ENCODE measurements around the gene TRIM37. TPM values are rescaled to one million over a fixed set of nuclear protein-coding genes. Genes with fewer than 3 reads are reported as not detected.
"Not testable (repeated sequence)": the region's sequence is repeated elsewhere in the genome, so short reads cannot be mapped to it uniquely, and the experiment has no call there.

The TRIM37 gene
- polyA plus RNA-seq, 3 donors, result 27.0 to 30.0 (median 28.2) TPM

- DNase-seq (ENCODE audit: low read depth in 3 of 3, low spot score in 2 of 3), result no peak
Measured at GRCh38 chr17:59121901-59122480, 15.3 kb upstream of the TRIM37 start.

- no peak for DNase-seq (ENCODE audit: low read depth in 3 of 3, low spot score in 2 of 3)
Measured at GRCh38 chr17:59115474-59115873, 8.8 kb upstream of the TRIM37 start.

GRCh38 chr17:59111539-59111938, 4.9 kb upstream of the TRIM37 start:
- DNase-seq (ENCODE audit: low read depth in 3 of 3, low spot score in 2 of 3), result no peak

GRCh38 chr17:59110973-59111372, 4.3 kb upstream of the TRIM37 start:
- DNase-seq (ENCODE audit: low read depth in 3 of 3, low spot score in 2 of 3), result no peak

- no peak for DNase-seq (ENCODE audit: low read depth in 3 of 3, low spot score in 2 of 3)
Measured at GRCh38 chr17:59108400-59109102, 1.9 kb upstream of the TRIM37 start.

- DNase-seq (ENCODE audit: low read depth in 3 of 3, low spot score in 2 of 3), result no peak
Measured at GRCh38 chr17:59107306-59107670, 608 bp upstream of the TRIM37 start.

- no peak for DNase-seq (ENCODE audit: low read depth in 3 of 3, low spot score in 2 of 3)
Measured at GRCh38 chr17:59105852-59106462, 723 bp downstream of the TRIM37 start.

GRCh38 chr17:59101178-59101577, 5.5 kb downstream of the TRIM37 start:
- DNase-seq (ENCODE audit: low read depth in 3 of 3, low spot score in 2 of 3), result no peak

GRCh38 chr17:59097876-59098275, 8.8 kb downstream of the TRIM37 start:
- DNase-seq (ENCODE audit: low read depth in 3 of 3, low spot score in 2 of 3), result no peak

- DNase-seq (ENCODE audit: low read depth in 3 of 3, low spot score in 2 of 3), result no peak
Measured at GRCh38 chr17:59094861-59095530, 11.7 kb downstream of the TRIM37 start.

GRCh38 chr17:59093702-59094231, 12.9 kb downstream of the TRIM37 start:
- DNase-seq (ENCODE audit: low read depth in 3 of 3, low spot score in 2 of 3), result peak in 1 of 3 donors; percentile 58

GRCh38 chr17:59093145-59093701, 13.5 kb downstream of the TRIM37 start:
- DNase-seq (ENCODE audit: low read depth in 3 of 3, low spot score in 2 of 3), result no peak

GRCh38 chr17:59090593-59090992, 16.1 kb downstream of the TRIM37 start:
- not testable (repeated sequence) for DNase-seq (ENCODE audit: low read depth in 3 of 3, low spot score in 2 of 3)

GRCh38 chr17:59084154-59084553, 22.5 kb downstream of the TRIM37 start:
- DNase-seq (ENCODE audit: low read depth in 3 of 3, low spot score in 2 of 3), result no peak

GRCh38 chr17:59074494-59074893, 32.2 kb downstream of the TRIM37 start:
- no peak for DNase-seq (ENCODE audit: low read depth in 3 of 3, low spot score in 2 of 3)

GRCh38 chr17:59073972-59074371, 32.7 kb downstream of the TRIM37 start:
- no peak for DNase-seq (ENCODE audit: low read depth in 3 of 3, low spot score in 2 of 3)

GRCh38 chr17:59069856-59070255, 36.8 kb downstream of the TRIM37 start:
- no peak for DNase-seq (ENCODE audit: low read depth in 3 of 3, low spot score in 2 of 3)

GRCh38 chr17:59067756-59068155, 38.9 kb downstream of the TRIM37 start:
- no peak for DNase-seq (ENCODE audit: low read depth in 3 of 3, low spot score in 2 of 3)

GRCh38 chr17:59067340-59067739, 39.3 kb downstream of the TRIM37 start:
- no peak for DNase-seq (ENCODE audit: low read depth in 3 of 3, low spot score in 2 of 3)

GRCh38 chr17:59062509-59062908, 44.2 kb downstream of the TRIM37 start:
- no peak for DNase-seq (ENCODE audit: low read depth in 3 of 3, low spot score in 2 of 3)

- DNase-seq (ENCODE audit: low read depth in 3 of 3, low spot score in 2 of 3), result no peak
Measured at GRCh38 chr17:59056857-59057256, 49.8 kb downstream of the TRIM37 start.

Data from right renal cortex interstitium (tissue), 3 donors.